GM18909 (cell line): ENCODE measurements around the gene LRRC19.
A peak's percentile ranks its signal among the peaks of the same experiment; 100 is the strongest.

Source experiments
- ATAC-seq: cut with Tn5 transposase; IDR thresholded peaks from one replicate; pipeline ENCODE4 v1.9.1; 2021; ENCODE audit warnings: mild to moderate bottlenecking; ENCODE audit not compliant: unreplicated experiment, poor library complexity

The LRRC19 gene

DNA sequence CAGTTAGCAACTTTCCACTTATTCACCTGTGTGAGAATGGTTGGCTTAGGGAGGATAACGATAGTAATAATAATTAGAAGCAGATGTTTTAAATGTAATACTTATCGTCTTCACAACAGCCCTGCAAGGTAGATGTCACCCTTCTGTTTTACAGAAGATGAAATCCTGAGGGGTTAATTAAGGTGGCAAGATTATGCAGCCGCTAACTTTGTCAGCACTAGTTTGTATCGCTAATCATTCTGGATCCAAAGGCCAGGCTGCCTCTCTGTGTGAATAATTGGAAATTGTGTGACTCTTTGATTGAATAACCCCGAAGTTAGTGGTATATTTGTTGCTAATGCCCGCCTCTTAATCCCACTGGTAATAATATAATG, 48.6 kb downstream of the LRRC19 start:
- ATAC-seq = no peak

DNA sequence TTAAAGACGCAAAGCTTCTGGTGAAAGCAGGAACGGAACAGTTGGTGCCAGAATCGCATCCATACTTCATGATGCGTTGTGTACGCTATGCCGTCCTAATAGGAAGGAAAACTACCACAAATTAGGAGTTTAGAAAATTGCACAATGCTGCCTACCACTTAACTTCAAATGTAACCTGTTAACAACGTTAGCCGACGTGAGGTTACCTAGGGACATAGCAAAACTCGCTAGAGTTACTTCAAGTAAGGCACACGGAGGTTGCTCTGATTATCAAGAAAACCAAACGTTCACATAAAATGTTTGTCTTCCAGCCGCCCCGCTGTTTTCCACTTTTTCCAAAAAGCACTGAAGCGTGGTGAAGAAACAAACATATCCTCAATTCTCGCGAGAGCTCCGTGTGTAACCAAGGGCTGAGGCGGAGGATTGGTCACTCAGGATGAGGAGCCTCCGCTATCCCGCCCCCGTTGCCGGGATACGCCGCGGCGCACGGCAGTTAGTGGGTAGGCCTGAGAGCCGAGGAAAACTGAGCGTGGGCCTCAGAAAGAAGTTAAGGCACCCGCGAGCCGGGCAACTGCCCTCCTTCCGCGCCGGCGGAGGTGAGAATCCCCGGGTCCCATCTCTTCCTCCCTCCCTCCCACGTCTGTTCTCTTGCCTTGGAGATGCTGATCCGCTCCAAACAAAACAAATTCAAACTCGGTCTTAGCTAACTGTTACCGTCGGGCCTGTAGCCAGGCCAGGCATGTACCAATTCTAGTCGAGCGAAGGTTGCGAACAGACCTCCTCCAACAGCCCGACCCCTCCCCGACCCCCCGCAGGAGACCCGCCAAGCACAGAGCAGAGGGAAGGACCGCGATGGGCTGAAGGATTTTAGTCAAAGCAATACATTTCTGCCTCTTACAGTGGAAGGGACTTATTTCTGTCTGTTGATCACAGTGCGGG, 49.3 kb downstream of the LRRC19 start, which contains the start of gene IFT74:
Gene IFT74 (plus strand): TSS at position 492 of the 939 bp plus-strand sequence. CDS start 5,556 bp downstream, outside the sequence.
- peak; percentile 100 for ATAC-seq

DNA sequence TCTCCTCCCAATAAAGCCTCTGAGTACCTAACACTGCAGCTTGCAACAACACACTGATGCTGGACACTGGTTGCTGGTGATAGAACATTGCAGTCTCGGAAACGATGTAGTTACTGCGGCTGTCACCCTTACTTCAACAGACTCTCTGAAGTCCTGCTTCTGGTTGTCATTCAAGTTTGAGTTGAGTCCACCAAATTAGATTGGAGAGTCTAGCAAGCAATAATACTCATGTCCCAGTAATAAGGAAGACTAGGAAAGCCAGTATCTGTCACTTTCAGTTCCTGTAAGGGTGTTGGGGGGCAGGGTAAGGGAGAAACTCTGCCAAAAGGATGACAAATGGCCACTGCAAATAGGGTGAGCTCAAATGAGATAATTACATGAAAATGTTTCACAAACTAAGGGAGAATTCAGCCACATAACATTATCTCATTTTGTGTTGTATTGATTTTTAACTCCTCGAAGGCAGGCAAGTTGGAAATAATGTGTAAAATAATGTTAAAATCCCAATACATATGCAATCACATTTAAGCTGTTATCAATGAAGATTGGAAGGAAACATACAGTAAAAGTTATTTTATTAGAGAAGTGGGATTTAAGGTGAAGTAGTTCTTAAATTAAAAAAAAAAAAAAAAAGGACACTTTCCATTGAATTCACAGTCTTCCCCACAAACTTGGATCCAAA, 50.1 kb downstream of the LRRC19 start:
- no peak for ATAC-seq

DNA sequence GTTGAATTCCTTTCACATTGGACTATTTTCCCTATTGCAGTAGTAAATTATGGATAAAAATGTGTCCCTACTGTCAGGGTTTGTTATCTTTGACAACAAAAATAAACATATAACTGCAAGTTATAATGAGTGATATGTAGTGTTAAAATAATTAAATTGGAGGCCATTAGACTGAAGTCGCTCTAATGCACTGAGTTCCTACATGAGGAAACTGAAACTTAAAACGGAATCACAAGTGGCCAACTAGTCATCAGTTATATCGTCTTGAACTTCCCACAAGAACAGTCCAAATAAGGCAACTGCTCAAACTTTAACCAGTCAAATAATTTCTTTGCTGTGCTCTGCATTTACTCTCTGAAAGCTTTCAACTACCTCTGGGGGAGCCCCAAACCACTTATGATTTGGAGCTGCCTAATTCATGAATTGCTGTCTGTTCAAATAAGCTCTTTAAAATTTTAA, 51.4 kb downstream of the LRRC19 start:
- no peak for ATAC-seq

DNA sequence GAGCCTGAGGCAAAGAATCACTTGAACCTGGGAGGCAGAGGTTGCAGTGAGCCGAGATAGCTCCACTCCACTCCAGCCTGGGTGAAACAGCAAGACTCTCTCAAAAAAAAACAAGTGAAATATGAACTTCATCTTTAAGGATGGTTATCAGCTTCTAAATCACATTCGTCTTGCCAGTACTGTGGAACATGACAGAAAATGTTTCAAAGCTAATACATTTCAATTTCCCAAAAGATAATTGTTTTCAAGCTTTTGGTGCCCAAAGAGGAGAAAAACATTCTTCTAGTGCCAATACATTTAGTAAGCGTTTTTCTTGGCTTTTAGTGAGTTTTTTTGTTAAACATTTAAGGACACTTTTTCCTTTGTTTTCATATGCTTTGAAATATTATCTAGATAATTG, 53.7 kb downstream of the LRRC19 start:
- no peak for ATAC-seq

DNA sequence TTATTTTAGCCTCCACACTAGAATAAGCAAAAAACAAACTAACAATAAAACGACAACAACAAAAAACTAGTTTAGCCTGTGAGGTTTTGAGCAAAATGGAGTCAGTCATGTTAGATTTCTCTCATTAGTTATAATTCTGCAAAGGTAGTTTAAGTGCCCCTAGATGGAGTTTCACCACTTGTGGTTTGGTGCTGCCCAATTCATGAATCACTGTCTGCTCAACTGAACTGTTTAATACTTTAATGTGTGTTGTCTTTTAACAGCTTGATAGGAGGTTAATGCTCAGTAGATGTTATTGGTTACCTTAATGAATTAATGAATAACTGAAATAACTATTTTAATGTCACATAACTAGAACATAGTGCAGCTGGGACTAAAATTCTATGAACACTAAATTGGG, 55.0 kb downstream of the LRRC19 start:
- ATAC-seq = no peak

DNA sequence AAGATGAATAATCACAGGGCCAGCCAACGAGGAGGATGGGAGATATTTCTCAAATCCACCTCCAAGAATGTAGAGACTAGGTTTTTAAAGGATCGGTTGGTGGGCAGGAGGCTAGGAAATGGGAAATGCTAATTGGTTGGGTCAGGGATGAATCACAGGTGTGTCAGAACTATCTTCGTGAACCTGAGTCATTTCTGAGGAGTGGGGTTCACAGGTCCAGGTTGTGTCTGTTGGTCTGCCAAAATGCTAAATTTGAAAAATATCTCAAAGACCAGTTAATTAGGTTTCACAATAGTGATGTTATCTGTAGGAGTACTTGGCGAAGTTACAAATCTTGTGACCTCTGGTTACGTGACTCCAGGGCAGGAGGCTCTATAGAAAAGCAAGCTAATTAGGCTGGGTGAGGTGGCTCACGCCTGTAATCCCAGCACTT, 55.8 kb downstream of the LRRC19 start:
- no peak for ATAC-seq

DNA sequence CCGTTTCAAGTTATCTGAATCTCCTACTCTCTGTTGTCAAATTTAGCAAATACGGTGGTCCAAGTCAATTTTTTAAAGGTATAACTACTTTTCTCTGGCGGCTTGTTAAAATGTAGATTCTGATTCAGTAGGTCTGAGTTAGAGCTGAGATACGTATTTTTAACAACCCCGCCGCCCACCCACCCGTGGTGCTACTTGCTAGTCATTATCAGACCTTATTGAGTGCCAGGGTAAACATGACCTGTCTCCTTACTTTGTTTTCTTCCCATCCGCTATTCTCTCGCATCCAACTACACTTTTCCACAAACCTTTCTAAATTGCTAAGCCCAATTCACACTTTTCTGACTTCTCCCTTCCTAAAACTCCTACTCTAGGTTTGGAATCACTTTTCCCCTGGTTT, 57.7 kb downstream of the LRRC19 start:
- ATAC-seq = no peak

DNA sequence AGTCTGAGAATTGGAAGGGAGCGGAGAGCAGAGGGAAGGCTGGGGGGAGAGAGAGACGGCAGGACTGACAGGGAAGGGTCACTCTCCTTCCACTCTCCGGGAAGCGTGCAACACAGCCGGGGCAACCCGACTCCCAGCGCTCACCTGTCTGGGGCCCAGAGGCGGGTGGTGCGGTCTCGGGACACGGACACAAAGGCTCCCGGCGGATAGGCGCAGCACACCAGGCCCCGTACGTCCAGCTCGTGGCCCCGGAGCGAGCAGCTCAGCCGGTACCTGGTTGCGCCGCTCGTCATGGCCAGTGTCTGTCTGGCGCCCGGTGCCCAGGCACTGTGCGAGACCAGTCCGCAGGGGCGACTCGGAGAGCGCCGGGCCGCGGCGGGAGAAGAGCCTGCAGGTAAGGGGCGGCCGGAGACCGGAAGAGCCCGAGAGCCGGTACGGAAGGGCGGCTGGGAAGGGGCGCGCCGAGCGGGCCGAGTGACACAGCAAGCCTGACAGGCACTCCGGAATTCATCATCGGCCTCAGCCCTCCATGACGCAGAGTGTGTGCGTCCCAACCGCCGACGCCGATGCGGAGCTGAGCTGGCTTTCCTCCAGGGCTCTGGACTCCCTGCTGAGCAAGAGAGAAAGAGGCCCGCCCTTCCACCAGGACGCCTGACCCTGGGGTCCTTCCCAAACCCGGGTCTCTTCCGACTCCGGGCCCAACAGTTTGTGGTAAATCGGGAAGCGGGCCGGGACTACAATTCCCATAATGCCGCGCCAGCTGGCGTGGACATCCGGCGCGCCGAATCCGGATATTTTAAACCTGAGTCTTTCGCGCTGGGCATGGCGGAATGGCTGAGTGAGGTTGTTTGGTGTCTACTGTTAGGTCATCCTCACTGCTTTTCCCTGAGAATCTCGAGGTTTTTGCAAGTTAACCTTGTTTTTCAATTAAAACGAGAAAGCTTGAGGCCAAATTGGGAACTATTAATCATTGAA, 58.4 kb downstream of the LRRC19 start, which contains the start of gene PLAA:
Gene PLAA (minus strand): TSS at position 490 of the 975 bp plus-strand sequence. CDS start 197 bp downstream, at position 293.
- ATAC-seq = peak; percentile 99

DNA sequence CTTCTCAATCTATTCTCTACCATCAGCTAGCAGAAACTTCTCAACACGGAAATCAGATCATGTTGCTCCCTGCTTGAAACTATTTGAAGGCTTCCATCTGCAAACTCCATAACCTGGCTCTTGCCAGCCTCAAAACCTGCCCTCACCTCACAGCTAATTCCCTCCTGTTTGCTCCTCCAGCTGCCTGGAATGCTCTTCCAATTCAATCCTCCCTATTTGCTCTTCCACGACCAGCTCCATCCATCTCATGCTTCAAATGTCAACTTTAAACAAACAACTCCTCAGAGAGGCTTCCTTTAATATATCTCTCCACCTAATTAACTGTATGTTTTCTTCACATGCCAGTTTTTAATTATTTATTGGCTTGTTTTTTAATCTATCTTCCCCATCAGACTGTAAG, 59.9 kb downstream of the LRRC19 start:
- ATAC-seq = no peak
